Hippocampal formation (tissue), 2 donors: ENCODE results near the gene CUX1.

Experiments used
- DNase-seq, 2 donors: peaks; one replicate each; lab custom pipeline; 2025; lab: John Stamatoyannopoulos, UW

The CUX1 gene, protein sequence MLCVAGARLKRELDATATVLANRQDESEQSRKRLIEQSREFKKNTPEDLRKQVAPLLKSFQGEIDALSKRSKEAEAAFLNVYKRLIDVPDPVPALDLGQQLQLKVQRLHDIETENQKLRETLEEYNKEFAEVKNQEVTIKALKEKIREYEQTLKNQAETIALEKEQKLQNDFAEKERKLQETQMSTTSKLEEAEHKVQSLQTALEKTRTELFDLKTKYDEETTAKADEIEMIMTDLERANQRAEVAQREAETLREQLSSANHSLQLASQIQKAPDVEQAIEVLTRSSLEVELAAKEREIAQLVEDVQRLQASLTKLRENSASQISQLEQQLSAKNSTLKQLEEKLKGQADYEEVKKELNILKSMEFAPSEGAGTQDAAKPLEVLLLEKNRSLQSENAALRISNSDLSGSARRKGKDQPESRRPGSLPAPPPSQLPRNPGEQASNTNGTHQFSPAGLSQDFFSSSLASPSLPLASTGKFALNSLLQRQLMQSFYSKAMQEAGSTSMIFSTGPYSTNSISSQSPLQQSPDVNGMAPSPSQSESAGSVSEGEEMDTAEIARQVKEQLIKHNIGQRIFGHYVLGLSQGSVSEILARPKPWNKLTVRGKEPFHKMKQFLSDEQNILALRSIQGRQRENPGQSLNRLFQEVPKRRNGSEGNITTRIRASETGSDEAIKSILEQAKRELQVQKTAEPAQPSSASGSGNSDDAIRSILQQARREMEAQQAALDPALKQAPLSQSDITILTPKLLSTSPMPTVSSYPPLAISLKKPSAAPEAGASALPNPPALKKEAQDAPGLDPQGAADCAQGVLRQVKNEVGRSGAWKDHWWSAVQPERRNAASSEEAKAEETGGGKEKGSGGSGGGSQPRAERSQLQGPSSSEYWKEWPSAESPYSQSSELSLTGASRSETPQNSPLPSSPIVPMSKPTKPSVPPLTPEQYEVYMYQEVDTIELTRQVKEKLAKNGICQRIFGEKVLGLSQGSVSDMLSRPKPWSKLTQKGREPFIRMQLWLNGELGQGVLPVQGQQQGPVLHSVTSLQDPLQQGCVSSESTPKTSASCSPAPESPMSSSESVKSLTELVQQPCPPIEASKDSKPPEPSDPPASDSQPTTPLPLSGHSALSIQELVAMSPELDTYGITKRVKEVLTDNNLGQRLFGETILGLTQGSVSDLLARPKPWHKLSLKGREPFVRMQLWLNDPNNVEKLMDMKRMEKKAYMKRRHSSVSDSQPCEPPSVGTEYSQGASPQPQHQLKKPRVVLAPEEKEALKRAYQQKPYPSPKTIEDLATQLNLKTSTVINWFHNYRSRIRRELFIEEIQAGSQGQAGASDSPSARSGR (N-terminal part only)

DNA sequence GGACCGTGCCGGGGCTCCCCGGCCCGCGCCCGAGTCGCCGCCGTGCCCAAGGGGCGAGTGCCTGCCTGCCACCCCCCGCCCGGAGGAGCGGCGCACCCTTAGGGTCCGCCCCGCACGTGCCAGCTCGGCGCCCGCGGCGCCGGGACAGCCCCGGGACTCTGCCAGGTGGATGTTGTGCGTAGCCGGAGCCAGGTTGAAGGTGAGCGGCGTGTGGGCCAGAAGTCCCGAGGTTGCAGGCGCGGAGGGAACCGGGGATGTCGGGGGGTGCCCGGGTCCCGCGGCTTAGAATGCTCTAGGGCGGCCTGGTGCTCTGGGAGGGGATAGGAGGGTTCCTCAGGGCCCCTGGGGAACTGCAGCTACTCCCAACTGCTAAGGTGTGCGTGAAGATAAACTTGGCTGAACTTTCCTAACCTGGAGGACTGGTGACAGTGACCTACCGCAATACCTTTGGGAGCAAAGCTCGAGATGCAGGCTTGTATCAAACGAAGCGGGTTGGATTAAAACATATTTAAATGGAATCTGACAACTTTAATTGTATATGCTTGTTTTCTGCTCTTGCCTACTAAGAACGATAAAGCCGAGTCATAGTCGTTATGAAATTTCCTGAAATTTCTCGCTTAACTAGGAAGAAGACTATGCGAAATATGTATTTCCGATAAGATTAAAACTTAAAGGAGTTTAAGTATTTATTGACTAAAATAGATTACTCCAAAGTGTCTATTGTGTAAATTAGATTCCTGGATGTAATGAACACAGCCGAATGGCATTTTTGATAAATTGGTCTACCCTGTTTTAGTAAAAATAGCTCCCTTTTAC is at the start of gene CUX1:
Gene CUX1, plus strand, starts transcription at position 156 of the 816 bp plus-strand sequence. Its CDS starts 14 bp downstream, at position 170.
- no peak for DNase-seq

DNA sequence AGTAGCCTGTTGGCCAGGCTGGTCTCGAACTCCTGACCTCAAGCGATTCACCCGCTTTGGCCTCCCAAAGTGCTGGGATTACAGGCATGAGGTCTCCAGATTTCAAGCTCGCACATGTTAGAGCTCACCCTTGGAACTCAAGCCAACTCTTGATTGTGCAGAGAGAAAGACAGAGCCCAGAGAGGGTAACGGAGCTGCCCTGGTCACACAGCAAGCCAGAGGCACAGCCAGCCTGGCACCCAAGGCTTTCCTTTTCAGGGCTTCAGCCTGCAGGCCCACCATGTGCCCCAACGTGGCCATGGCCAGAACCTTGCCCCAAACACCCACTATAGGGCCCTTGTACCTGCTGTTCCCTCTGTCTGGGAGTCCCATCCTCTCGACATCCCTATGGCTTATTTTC is 49.1 kb upstream of the CUX1 start:
- no peak for DNase-seq

DNA sequence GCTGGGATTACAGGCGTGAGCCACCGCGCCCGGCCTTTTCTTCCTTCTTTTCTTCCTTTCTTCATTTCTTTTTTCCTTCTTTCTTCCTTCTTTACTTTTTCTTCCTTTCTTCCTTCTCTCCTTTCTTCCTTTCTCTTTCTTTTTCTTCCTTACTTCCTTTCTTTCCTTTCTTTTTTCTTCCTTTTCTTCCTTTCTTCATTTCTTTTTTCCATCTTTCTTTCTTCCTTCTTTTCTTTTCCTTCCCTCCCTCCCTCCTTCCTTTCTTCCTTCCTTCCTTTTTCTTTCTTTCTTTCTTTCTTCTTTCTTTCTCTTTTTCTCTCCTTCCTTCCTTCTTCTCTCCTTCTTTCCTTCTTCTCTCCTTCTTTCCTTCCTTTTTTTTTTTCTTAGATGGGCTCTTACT is 47.0 kb upstream of the CUX1 start:
- DNase-seq = no peak

DNA sequence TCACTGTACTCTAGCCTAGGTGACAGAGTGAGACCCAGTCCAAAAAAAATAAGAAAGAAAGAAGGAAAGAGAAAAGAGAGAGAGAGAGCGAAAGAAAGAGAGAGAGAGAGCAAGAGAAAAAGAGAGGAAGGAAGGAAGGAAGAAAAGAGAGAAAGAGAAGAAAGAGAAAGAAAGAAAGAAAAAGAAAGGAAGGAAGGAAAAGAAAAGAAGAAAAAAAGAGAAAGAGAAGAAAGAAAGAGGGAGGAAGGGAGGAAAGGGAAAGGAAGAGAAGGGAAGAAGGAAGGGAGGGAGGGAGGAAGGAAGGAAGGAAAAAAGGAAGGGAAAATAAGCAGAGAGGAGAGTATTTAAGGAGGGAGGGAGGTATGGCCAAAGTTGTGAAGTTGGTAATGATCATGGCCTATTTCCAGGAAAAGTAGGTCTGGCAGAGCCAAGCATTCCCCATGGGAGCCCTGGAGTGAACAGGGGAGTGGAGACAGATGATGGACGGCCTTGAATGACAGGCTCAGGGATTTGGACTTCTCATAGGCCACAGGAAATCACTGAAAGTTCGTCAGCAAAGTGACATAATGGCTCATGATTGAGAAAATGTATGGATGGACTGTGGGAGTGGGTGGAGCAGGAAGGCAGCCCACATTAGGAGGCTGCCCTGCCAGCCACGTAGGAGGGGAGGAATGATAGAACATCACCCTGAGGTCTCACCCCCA is 44.8 kb upstream of the CUX1 start:
- DNase-seq = no peak

DNA sequence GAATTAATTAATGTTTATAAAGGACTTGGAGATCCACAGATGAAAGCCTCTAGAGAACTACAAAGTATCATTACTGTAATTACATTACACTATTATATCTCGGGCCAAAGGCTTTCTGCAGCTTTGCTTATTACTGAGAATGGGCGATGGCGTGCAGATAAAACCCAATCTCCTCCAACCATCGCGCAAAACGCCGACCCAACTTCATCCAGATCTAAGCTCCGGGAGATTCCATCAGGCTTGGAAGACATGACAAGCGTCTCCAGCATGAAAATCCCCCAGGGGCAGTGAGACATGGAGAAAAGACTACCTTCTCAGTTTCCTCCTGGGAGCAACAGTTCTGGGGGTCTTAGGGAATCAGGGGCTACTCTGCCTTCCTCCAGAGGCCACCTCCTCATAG is 42.2 kb upstream of the CUX1 start:
- no peak for DNase-seq

DNA sequence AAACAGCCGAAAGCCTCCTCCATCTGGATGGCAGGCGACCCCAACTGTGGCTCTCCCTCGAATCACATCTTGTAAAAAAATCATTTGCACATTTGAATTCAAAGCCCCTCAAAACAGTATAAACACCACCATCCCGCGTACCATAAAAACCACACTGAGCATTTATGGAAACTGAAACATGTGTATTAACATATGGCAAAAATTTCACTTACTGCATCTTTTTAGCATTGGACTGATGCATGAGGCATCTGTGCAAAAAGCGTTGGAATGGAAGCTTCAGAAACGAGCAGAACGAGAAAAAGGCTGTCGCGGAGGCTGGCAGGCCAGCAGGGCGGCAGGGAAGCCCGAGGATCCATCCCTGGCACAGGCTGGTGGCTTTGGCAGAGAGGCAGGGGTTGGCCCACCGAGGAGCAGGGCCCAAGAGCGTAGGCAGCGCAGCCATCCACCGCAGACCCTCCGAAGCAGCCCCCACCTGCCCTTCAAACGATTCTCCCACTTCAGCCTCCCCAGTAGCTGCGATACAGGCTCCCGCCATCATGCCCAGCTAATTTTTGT is 39.3 kb upstream of the CUX1 start:
- DNase-seq = no peak

DNA sequence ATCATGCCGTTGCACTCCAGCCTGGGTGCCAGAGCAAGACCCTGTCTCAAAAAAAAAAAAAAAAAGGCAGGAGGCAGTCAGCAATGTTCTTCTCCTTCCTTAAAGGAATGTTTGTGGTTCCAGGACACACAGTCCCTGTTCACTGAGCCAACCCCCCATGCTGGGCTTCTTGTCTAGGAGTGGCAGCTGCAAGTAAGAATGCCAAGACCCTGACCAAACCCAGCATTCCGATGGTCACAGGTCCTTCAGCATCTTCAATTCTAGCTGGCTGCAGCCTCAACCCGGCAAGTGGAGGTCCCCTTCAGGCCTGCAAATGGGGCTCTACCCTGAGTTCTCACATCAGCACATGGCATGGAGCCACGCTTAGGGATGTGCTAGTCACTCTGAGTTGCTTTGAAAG is 38.2 kb upstream of the CUX1 start:
- no peak for DNase-seq

DNA sequence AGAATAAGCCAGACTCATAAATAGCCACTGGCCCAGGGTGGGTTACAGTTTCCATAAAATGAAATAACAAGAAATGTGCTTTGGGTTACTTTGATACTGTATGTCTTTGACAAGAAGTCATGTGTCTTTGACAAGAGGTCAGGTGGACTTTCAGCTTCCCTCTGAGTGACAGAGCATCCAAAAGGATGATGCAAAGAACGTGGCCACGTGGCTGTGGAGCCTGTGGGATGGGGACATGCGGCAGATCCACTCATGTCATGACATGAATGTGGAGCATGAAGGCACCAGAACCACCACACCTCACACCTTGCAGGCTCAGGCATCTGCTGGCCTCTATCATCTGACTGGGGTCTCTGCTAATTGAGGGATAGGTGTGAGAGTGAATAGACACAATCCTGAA is 37.1 kb upstream of the CUX1 start:
- no peak for DNase-seq

DNA sequence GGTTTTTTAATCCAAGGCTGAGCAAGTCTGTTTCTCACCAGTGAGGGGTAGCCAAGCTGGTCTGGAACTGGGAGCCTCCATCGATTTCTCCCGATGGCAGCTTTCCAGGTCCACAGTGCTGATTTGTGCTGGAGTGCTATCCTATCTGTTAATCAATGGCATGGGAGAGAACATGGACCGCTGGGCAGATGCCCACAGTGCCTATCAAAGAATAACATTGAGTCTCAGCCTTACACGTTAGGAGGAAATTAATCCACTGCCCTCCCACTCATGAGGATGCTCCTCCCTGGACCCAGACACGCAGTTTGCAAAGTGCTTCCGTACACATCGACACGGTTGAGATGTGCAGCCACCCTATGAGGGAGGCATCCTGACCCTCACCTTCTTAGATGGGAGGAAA is 36.0 kb upstream of the CUX1 start:
- no peak for DNase-seq

DNA sequence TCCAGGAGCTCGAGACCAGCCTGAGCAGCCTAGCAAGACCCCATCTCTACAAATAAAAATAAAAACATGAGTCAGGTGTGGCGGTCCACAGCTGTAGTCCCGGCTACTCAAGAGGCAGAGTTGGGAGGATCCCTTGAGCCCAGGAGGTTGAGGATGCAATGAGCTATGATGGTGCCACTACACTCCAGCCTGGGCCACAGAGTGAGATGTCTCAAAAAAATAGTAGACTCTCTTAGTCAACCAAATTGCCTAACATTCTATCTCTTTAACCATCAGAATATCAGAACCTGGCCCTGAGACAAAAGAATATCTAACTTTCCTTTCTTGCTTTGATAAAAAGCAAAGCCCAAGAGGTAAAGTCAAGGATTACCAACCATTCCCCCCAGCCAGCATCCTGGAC is 35.0 kb upstream of the CUX1 start:
- no peak for DNase-seq

DNA sequence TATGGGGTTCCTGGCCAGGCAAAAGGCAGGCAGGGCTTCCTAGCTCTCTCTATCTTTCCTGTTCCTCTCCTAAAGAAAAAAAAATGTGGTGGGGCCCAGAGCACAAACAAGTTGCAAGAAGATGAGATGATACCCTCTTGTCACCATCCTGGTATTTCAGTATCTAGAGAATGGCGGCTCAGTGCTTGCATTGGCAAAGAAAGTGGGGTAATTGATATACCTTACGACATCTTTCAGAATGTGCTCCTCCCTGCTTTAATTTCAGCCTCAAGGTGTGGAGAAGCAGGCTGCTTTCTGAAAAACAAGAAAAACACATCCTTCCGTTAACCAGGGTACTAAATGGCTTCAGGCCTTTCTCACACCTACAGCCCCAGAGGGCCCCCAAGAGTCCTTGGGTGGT is 34.5 kb upstream of the CUX1 start:
- no peak for DNase-seq

DNA sequence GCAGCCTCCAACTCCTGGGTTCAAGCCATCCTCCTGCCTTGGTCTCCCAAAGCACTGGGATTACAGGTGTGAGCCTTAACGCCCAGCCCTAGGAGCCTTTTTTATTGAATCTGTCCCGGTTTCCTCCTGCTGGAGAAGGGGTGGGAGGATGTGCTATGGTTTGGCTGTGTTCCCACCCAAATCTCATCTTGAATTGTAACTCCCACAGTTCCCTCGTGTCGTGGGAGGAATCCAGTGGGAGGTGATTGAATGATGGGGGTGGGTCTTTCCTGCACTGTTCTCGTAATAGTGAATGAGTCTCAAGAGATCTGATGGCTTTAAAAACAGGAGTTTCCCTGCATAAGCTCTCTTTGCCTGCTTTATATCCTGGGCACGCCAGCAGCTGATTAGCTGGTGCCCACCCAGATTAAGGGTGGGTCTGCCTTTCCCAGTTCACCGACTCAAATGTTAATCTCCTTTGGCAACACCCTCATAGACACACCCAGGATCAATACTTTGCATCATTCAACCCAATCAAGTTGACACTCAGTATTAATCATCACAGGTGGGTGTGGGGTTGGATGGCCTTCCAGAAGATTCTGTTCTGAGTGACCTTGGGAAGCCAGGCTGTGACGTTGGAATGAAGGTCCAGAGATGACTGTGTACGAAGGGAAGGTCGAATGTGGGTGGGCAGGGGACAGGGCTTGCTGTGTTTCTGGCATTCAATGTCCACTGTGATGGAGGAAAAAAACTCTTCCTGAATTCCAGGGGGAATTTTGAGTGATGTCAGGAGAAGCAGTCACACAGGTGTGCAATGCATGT is 33.8 kb upstream of the CUX1 start:
- DNase-seq = no peak

DNA sequence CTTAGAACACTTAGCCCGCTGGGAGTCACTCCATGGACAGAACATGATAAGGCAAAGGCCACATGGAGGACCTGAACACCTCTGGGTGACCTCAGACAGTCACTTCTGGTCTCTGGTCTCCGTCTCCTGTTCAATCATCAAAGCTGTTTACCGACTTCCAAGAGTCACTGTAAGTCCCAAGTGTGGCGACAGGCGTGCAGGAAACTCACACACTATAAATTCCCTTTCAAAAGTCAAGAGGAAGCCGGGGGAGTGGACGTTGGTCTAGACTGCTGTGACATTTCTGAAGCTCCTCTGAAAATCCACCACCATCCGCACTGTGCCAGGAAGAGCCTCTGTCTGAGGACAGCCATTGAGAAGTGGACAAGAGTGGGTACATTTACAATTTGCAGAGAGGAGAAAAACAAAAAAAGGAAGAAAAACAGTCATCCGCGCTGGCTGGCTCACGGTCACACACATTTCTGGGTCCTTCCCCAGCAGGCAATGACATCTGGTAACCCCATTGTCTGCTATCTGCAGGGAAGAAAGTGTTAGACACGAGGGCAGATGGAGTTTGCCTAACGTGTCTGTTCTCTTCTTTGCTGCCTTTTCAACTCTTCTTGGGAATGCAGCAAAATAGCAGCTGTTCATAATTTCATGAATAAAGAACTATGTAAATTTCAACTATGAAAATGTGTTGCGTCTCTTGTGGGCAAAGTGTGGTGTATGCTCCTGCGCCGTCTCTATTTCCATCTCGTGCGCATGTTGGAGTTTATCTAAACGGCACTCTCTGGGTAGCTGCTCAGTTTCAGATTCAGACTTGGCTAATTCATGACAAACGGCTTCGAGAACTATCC is 32.9 kb upstream of the CUX1 start:
- DNase-seq = peak in 1 of 2 donors; percentile 15

DNA sequence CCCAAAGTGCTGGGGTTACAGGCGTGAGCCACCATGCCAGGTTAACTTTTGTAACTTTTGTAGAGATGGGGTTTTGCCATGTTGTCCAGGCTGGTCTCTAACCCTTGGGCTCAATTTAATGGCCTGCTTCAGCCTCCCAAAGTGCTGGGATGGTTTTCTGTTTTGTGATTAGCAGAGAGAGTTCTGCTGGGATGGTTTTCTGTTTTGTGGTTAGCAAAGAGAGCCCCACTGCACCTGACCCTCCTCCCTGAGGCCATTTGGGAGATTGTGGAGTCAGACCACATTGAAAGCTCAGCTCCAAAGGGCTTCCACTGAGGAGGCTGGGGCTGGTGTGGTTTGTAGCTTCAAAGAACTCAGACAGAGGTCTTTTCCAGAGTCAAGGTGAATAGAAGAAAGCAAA is 29.6 kb upstream of the CUX1 start:
- no peak for DNase-seq

DNA sequence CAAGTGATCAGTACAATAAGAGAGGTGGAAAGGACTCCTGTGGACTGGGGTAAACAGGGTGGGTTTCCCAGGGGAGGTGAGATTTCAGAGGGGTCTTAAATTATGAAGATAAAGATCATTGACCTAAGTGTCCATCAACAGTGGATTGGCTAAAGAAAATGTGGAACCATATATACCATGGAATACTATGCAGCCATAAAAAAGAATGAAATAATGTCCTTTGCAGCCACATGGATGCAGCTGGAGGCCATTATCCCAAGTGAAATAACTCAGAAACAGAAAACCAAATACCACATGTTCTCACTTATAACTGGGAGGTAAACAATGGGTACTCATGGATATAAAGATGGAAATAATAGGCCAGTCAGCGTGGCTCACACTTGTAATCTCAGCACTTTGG is 28.9 kb upstream of the CUX1 start:
- DNase-seq = no peak

DNA sequence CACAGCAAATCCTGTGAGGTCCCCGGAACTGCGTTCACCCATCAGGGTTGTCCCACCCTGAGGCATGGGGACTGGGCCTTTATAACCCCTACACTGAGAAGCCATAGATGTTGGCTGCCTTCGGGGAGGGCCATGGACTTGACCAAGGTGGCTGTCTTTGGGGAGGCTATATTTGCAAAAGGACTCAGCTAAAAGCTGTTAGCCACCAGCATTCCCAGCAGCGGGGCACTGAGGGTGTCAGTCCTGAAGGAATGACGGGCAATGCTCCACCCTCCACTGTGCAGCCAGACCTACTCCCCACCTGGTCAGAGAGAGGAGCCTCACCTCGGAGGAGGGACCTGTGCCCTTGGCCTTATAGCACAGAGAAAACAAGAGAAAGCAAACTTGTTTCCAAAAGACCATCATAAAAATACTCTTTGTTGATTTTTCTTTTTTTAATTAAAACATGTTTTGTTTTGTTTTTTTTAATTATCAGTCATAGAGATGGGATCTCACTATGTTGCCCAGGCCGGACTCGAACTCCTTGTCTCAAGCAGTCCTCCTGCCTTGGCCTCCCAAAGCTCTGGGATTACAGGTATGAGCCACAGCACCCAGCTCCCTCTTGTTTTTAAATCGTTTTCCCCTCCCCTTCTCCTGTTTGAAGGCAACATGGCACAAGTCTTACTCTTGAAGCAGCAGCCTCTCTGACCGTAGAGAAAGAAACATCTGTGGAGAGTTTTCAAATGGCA is 26.7 kb upstream of the CUX1 start:
- DNase-seq = no peak

DNA sequence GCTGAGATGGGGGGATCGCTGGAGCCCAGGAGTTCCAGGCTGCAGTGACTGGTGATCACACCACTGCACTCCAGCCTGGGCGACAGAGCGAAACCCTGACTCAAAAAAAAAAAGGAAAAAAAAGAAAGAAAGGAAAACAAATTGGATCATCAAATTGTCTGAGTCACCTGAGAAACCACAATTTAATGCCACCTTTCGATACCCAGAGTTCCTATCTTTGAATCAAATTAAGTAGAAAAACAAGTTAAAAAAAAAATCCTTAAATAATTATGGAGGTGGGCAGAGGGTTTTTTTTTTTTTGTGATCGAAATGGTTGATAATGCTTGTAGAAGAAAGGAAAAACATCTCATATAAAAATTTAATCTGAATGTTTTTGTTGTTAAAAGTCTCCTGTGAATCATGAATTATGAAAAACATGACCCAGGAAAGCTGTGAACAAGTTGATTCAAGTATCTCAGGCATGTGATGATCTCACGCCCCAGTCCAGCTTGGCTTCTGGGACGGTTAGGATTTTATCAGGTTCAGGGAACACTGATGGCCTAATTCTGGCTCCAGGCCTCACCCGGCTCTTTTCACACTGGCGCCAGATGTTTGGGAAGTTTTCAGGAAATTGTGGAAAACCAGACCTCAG is 25.3 kb upstream of the CUX1 start:
- no peak for DNase-seq
